ENCODE data around the gene AATF.

GRCh38 chr17:36926701-36927100, 22.1 kb upstream of the AATF start:
- TF ChIP-seq CTCF (IDR thresholded peaks at IDR 0.05; ENCODE audit: poor library complexity) (no peak), EZH2phosphoT487 (IDR thresholded peaks at IDR 0.05; ENCODE audit: low read depth, severe bottlenecking, unreplicated experiment) (no peak), EZH2 (IDR thresholded peaks at IDR 0.05; ENCODE audit: borderline replicate concordance) (no peak)

Data from hepatocyte (in vitro differentiated cells).